GM18520 (cell line): ENCODE data around the gene LRRK1.
"Not testable (repeated sequence)": the region's sequence is repeated elsewhere in the genome, so short reads cannot be mapped to it uniquely, and the experiment has no call there.

Experiments
- ATAC-seq: cut with Tn5 transposase; IDR thresholded peaks from one replicate; pipeline ENCODE4 v1.9.1; 2021; ENCODE audit not compliant: unreplicated experiment

LRRK1 gene

GRCh38 chr15:101066501-101067408 is 147.6 kb downstream of the LRRK1 start:
- no peak for ATAC-seq

DNA sequence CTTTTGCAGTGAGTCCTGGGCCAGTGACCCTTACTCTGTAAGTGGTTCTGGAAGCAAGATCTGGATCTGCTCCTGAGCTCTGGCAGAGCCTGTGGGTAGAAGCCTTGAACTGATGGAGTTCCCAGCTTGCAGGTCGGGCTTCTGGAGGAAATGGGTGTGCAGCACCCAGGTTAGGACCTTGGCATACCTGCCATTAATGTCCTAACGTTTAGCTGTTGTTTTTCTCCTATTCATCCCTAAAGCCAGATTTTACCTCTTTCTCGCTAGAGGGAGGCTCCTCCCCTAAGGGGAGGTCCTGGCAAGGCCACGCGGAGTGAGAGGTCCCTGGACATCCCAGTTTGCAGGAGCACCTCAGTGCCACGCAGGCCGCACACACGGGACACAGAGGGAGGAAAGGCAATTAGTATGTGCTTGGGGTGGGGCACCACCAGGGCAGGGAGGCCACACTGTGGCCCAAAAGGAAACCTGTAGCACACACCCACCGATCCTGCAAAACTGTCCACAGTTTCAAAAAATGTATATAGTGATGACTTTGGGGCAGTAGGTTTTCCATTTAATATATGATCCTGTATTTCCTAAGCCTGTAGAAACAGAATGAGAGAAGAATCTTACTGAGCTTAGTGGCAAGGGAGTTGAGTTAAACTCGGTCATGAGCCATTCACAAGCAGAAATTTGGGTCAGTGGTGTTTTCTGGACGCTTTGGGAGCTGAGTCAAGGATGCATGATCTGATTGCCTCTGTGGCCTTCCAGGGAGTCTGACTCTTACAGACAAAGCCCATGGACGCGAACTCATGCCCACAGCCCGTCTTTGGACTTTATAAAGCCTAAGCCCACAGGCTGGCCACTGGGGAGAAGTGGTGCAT is 148.7 kb downstream of the LRRK1 start:
- ATAC-seq, result no peak

DNA sequence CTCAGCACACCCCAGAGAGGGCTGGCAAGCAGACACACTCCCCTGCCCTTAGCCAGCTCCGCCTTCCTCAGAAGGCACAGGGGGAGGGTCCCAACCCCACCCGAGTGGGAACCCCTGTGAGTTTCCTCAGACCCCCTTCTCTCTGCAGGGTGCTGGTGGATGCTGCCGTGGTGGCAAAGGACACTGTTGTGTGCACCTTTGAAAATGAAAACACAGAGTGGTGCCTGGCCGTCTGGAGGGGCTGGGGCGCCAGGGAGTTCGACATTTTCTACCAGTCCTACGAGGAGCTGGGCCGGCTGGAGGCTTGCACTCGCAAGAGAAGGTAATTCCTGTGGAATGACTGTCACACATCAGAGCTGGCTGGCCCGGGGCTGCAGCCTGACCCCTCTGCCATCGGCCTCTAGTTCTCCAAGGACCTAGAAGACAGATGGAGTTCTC is 149.4 kb downstream of the LRRK1 start:
- no peak for ATAC-seq

DNA sequence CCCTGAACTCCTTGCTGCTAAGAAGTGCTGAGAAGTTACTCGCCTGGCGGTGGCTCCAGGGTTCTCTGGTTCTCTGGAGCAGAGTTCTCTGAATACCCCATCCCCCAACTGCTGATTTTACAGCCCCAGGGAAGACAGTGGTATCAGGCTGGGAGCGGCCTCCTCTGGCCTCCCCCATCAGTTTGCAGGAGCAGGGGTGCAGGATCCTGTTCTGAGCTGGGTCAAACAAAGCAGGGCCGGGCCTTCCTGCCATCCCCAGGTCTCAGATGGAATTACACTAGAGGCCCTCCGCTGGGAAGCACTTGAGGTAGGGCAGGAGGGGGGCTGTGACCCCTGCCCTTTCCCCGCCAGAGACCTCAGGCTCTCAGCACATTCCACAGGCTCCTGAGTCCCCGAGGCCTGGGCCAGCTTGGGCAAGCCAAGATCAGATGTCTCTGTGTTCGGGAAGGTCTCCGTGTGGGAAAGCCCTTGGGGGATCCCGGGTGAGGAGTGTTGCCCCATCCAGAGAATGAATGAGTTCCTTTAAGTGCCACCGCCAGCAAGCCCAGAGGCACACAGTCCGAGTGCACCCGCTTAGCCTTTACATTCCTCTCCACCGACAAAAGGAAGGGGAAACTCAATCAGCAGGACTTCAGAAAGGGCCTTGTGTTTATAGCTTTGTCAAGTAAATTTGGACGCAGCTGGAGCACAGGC is 149.9 kb downstream of the LRRK1 start:
- ATAC-seq, result no peak

- ATAC-seq, result no peak
These were observed 150.5 kb downstream of the LRRK1 start for GRCh38 chr15:101069654-101069973.

GRCh38 chr15:101070024-101070423 is 150.9 kb downstream of the LRRK1 start:
- no peak for ATAC-seq

- no peak for ATAC-seq
These were observed 151.5 kb downstream of the LRRK1 start for GRCh38 chr15:101070502-101071273.

DNA sequence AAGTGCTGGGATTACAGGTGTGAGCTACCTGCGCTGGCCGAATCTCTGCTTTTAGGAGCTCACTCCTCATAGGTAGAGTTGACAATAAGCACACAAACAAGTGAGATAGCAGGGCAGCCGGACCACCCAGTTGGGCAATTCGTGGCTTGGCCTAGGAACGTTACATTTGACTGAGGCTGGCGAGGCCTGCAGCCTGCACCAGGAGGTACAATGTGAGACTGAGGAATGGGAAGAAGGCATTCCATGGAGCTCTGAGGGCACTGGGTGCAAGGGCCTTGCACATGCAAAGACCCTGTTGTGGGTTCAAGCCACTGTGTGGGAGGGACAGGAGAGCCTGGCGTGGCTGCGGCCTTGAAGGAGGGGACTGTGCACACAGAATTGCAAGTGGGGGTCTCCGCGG is 152.5 kb downstream of the LRRK1 start:
- no peak for ATAC-seq

DNA sequence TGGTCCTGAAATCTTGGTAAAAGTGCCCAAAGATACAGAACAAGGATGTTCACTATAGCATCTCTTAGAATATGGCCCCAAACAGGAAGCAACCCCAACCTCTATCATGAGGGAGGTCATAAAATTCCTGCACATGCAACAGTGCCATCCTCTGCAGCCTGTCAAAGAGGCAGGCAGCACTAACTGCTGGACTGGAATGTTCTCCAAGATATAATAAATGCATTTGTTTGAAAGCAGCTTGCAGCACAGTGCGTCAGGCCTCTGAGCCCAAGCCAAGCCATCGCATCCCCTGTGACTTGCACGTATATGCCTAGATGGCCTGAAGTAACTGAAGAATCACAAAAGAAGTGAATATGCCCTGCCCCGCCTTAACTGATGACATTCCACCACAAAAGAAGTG is 153.1 kb downstream of the LRRK1 start:
- ATAC-seq, result not testable (repeated sequence)

- not testable (repeated sequence) for ATAC-seq
These were observed 158.9 kb downstream of the LRRK1 start for GRCh38 chr15:101077806-101078668.

GRCh38 chr15:101078669-101079323 is 159.6 kb downstream of the LRRK1 start:
- no peak for ATAC-seq

- no peak for ATAC-seq
These were observed 162.7 kb downstream of the LRRK1 start for GRCh38 chr15:101081900-101082299.

GRCh38 chr15:101083336-101084045 is 164.3 kb downstream of the LRRK1 start:
- ATAC-seq, result no peak

- ATAC-seq, result no peak
These were observed 165.6 kb downstream of the LRRK1 start for GRCh38 chr15:101084801-101085200.

- no peak for ATAC-seq
These were observed 166.1 kb downstream of the LRRK1 start for GRCh38 chr15:101085311-101085700.

- no peak for ATAC-seq
These were observed 167.4 kb downstream of the LRRK1 start for GRCh38 chr15:101086394-101087171.

- ATAC-seq, result no peak
These were observed 168.1 kb downstream of the LRRK1 start for GRCh38 chr15:101087172-101087769.
